HG02870 (cell line): ENCODE data around the gene KIR2DL3.
"Not testable (repeated sequence)": the region's sequence is repeated elsewhere in the genome, so short reads cannot be mapped to it uniquely, and the experiment has no call there.

Source experiments
- ATAC-seq: cut with Tn5 transposase; IDR thresholded peaks from one replicate; pipeline ENCODE4 v1.9.1; 2021; ENCODE audit warnings: mild to moderate bottlenecking, moderate library complexity; ENCODE audit not compliant: unreplicated experiment

KIR2DL3 gene

DNA sequence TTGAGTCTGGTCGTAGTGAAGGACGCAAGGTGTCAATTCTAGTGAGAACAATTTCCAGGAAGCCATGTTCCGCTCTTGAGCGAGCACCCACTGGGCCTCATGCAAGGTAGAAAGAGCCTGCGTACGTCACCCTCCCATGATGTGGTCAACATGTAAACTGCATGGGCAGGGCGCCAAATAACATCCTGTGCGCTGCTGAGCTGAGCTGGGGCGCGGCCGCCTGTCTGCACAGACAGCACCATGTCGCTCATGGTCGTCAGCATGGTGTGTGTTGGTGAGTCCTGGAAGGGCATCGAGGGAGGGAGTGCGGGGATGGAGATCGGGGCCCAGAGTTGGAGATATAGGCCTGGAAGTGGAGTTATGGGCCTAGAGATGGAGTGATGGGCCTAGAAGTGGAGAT is at the start of gene KIR2DL3:
TSS of gene KIR2DL3 (plus strand) at position 208 of the 400 bp plus-strand sequence. CDS start at position 241, 33 bp downstream.
- ATAC-seq = not testable (repeated sequence)

DNA sequence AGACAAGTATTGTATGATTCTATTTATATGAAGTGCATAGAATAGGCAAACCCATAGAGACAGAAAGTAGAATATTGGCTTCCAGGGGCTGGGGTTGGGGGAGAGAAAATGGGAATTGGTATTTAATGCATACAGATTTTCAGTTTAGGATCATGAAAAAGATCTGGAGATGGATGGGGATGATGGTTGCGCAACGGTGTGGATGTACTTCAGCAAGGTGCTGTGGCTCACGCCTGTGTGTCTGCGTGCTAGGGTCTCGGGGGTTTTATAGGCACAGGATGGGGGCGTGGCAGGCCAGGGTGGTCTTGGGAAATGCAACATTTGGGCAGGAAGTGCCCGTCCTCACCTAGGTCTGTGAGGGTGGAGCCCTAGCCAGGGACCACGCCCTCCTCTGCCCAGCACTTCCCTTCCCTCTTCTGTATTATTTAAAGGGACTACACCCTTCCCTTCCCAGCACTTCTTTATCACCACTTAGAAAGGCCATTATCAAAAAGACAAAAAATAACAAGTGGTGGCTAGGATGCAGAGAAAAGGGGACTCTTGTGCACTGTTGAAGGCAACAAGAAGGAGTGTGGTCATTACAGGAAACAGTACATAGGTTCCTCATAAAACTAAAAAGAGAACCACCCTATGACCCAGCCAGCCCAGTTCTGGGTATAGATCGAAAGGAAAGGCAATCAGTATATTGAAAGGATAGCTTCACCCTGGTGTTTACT is 46.6 kb upstream of the KIR2DL3 start:
- no peak for ATAC-seq

DNA sequence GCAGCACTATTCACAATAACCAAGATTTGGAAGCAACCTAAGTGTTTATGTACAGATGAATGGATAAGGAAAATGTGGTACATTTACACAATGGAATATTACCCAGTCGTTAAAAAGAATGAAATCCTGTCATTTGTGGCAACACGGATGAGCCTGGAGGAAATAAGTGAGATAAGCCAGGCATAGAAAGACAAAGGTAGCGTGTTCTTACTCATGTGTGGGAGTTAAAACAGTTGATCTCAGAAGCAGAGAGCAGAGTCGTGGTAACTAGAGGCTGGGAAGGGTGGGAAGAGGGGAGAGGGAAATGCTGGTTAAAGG is 46.1 kb upstream of the KIR2DL3 start:
- ATAC-seq = no peak

DNA sequence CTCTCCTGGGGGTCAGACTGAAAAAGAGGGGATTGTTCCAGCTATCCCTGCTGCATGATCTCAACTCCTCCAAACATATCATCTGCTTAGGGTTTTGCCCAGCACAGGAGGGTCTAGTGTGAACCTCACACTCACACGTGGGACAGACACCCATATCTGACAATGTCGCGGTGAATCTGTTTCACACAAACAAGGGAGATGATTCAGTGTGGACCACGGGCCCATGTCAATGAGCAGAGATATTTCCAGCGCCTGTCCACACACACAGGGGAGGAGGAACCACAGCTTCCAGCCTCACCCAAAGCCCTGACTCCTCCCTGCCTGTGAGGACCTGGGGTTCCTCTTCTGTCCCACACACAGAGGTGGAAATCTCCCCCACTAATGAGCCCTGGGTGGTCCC is 43.7 kb upstream of the KIR2DL3 start:
- no peak for ATAC-seq

DNA sequence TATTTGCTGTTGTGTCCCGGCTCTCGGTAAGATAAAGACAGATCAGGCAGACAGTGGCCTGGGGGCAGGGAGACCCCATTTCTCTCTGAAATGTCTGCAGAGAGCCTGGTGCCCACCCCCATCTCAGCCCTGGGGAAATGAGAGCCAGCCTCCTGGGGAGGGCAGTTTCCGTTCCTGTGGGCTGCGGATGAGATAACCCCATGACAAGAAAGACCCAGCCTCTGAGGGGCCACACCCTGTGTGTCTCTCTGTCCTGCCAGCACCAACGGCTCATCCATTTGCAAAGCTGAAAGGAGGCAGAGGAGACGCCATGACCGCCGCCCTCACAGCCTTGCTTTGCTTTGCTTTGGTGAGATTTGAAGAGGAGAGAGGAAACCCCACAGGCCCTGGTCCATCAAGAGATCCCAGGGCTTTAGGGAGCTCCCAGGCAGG is 42.2 kb upstream of the KIR2DL3 start:
- no peak for ATAC-seq

DNA sequence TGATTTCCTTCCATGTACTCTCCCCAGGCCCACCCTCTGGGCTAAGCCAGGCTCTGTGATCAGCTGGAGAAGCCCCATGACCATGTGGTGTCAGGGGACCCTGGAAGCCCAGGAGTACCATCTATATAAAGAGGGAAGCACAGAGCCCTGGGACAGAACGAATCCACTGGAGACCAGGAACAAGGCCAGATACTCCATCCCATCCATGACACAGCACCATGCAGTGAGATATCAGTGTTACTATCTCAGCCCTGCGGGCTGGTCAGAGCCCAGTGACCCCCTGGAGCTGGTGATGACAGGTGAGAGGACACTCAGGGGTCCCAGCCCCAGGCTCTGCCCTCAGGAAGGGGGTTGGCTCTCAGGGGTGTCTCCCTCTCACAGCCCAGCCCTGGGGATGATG is 41.5 kb upstream of the KIR2DL3 start:
- ATAC-seq = no peak

DNA sequence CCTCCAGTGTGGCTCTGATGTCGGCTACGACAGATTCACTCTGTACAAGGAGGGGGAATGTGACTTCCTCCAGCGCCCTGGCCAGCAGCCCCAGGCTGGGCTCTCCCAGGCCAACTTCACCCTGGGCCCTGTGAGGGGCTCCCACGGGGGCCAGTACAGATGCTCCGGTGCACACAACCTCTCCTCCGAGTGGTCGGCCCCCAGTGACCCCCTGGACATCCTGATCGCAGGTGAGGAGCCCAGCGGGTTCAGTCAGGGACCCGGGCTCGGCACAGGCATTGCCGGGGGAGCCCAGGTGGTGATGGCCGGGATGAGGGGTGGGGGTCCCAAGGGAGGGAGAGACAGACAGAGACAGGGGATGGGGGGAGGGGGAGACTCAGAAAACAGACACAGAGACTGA is 40.6 kb upstream of the KIR2DL3 start:
- ATAC-seq = not testable (repeated sequence)

DNA sequence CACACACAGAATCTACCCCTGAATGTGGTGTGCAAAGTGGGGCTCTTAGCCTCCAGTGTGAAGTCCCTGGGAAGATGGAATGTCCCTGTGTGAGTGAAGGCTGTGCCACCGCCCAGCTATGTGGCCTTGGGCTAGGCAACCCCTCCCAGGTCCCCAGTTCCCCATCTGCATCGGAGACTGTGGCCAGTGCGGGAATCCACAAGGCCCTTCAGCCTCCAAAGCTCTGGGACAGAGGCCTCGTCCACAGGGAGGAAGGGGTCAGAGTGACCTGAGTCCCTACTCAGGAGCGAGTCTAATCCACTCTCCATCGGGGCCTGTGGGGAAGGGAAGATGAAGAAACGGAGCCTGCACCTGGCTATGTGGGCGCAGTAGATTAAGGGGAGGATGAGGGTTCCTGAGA is 33.4 kb upstream of the KIR2DL3 start:
- ATAC-seq = no peak

DNA sequence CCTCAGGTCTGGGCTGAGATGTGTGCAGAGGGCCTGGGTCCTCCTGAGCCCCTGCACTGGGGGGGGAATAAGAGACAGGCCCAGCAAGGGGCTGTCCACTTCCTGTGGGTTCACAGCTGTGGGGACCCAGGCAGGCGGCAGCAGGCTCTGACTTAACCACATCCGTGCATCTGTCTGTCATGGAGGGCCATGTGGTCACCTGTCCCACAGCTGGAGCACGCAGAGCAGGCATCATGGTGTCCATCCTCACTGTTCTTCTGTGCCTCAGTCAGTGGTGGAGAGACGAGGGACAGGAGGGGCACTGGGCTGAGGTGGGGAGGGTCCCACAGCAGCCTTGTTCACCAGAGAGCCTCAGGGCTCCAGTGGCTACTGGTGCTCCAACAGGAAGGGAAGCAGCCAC is 30.4 kb upstream of the KIR2DL3 start:
- no peak for ATAC-seq

DNA sequence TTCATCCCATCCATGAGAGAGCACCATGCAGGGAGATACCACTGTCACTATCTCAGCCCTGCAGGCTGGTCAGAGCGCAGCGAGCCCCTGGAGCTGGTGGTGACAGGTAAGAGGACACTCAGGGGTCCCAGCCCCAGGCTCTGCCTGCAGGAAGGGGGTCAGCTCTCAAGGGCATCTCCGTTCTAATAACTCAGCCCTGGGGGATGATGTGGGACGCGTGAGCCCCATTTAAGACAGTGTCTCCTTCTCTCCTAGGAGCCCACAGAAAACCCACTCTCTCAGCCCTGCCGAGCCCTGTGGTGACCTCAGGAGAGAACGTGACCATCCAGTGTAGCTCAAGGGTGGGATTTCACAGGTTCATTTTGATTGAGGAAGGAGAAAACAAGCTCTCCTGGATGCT is 29.5 kb upstream of the KIR2DL3 start:
- no peak for ATAC-seq

DNA sequence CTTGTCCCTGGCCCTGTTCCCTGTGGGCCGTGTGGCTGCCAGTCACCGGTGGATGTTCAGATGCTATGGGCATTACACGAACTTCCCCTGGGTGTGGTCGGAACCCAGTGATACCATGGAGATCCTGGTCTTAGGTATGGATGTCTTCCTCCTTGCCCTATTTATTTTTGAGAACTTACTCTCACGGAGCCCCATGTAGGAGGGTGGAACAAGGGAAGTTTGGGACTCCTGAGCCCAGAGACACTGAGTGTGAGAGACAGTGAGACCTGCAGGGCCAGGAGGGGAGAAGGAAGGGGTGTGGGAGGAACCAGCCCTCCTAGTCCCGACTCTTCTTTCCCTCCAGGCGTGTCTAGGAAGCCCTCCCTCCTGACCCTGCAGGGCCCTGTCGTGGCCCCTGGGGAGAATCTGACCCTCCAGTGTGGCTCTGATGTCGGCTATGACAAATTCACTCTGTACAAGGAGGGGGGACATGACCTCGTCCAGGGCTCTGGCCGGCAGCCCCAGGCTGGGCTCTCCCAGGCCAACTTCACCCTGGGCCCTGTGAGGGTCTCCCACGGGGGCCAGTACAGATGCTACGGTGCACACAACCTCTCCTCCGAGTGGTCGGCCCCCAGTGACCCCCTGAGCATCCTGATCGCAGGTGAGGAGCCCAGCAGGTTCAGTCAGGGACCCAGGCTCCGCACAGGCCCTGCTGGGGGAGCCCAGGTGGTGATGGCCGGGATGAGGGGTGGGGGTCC is 28.9 kb upstream of the KIR2DL3 start:
- ATAC-seq = no peak

DNA sequence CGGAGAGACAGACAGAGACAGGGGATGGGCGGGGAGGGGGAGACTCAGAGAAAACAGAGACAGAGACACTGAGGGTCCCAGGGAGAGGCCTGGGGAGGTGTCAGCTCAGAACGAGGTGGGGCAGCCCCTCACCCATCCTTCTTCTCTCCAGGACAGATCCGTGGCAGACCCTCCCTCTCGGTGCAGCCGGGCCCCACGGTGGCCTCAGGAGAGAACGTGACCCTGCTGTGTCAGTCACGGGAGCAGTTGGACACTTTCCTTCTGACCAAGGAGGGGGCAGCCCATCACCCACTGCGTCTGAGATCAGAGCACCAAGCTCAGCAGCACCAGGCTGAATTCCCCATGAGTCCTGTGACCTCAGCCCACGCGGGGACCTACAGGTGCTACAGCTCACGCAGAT is 28.4 kb upstream of the KIR2DL3 start:
- ATAC-seq = not testable (repeated sequence)

DNA sequence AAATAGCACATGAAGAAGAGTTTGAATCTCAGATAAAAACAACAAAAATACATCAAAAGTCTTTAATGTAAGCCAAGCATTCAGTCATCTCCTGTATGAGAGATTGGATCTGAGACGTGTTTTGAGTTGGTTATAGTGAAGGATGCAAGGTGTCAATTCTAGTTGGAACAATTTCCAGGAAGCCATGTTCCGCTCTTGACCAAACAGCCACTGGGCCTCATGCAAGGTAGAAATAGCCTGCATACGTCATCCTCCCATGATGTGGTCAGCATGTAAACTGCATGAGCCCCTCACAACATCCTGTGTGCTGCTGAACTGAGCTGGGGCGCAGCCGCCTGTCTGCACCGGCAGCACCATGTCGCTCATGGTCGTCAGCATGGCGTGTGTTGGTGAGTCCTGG is 14.2 kb upstream of the KIR2DL3 start, which contains the start of gene KIR3DL3:
TSS of gene KIR3DL3 (plus strand) at position 301 of the 400 bp plus-strand sequence. CDS start at position 356, 55 bp downstream.
- ATAC-seq = no peak

DNA sequence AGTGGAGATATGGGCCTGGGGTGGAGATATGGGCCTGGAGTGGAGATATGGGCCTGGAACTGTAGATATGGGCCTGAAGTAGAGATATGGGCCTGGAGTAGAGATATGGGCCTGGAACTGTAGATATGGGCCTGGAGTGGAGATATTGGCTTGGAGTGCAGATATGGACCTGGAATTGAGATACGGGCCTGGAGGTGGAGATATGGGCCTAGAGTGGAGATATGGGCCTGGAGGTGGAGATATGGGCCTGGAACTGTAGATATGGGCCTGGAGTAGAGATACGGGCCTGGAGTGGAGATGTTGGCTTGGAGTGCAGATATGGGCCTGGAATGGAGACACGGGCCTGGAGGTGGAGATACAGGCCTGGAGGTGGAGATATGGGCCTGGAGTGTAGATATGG is 13.7 kb upstream of the KIR2DL3 start:
- ATAC-seq = no peak

DNA sequence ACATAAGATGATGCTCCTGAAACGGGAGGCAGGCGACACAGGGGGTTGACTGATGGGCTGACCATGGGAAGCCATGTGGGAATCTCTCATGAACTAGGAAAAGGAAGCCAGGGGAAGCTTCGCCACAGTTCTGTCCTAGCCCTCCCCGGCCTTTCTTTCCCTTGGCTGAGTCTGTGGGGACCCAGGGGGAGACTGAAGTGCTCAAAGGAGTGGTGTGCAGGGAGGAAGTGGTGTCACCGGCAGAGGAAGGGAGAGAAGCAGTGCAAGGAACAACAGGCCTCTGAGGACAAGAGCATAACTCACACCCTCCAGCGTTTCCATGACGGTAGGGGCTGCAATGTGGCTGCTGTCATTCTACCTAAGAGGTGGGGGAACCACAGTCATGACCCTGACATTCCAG is 13.0 kb upstream of the KIR2DL3 start:
- no peak for ATAC-seq

DNA sequence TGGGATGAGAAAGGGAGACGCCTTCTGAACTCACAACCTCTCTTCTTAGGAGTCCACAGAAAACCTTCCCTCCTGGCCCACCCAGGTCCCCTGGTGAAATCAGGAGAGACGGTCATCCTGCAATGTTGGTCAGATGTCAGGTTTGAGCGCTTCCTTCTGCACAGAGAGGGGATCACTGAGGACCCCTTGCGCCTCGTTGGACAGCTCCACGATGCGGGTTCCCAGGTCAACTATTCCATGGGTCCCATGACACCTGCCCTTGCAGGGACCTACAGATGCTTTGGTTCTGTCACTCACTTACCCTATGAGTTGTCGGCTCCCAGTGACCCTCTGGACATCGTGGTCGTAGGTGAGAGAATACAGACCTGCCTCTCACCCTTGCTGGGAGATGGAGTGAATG is 10.8 kb upstream of the KIR2DL3 start:
- no peak for ATAC-seq

DNA sequence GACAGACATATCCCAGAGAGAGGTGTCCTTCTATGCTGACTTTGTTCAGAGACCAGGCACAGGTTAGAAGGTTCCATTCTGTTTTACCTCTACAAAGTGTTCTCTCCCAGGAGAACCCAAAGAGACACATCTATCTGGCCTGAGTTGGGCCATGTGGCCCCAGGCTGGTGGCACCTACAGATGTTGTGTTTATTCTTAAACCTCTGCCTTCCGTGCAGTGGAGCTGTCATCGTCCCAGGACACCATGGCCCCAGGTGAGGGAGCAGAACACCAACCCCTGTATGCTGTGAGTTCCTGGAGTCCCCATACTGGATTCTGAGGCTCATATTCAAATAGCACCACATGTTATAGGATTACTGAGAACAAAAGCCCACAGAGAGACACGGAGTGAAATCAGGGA is 10.1 kb upstream of the KIR2DL3 start:
- ATAC-seq = no peak

DNA sequence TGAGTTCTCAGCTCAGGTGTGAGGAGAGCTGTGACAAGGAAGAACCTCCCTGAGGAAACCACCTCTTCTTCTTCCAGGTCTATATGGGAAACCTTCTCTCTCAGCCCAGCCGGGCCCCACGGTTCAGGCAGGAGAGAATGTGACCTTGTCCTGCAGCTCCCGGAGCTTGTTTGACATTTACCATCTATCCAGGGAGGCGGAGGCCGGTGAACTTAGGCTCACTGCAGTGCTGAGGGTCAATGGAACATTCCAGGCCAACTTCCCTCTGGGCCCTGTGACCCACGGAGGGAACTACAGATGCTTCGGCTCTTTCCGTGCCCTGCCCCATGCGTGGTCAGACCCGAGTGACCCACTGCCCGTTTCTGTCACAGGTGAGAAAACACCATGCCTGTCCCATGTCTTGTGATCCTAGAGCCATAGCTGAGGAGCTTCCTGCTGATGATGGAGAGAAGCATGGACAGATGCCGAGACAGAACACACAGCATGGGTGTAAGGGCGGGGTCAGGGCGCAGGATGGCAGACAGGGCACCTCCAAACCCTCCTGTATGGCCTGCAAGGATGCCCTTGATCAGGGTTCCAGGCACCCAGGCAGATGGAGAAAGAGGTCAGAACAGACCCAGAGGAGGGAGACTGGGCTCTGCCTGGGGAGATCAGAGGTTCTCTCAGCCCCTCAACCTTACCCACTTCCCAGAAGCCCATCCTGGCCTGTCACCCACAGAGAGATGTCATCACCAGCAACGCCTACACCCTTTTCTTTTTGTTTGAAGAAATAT is 8.7 kb upstream of the KIR2DL3 start:
- ATAC-seq = no peak

DNA sequence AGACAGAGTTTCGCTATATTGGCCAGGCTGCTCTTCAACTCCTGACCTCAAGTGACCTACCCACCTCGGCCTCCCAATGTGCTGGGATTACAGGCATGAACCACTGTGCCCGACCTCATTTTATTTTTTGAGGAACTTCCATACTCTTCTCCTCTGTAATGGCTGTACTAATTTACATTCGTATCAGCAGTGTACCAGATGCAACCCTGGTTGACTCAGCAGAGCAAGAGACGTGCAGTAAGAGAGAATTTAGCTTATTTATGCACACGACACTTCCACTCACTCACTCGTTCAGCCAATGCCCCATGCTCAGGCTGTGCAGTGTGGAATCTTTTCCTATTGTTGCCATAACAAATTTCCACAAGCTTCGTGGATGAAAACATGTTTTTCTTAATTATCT is 7.1 kb upstream of the KIR2DL3 start:
- ATAC-seq = no peak

DNA sequence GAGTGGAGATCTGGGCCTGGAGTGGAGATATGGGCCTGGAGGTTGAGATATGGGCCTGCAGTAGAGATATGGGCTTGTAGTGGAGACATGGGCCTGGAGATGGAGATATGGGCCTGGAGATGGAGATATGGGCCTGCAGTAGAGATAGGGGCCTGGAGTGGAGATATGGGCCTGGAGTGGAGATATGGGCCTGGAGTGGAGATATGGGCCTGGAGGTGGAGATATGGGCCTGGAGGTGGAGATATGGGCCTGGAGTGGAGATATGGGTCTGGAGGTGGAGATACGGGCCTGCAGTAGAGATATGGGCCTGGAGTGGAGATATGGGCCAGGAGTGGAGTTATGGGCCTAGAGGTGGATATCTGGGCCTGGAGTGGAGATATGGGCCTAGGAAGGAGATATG is 402 bp downstream of the KIR2DL3 start:
- no peak for ATAC-seq

DNA sequence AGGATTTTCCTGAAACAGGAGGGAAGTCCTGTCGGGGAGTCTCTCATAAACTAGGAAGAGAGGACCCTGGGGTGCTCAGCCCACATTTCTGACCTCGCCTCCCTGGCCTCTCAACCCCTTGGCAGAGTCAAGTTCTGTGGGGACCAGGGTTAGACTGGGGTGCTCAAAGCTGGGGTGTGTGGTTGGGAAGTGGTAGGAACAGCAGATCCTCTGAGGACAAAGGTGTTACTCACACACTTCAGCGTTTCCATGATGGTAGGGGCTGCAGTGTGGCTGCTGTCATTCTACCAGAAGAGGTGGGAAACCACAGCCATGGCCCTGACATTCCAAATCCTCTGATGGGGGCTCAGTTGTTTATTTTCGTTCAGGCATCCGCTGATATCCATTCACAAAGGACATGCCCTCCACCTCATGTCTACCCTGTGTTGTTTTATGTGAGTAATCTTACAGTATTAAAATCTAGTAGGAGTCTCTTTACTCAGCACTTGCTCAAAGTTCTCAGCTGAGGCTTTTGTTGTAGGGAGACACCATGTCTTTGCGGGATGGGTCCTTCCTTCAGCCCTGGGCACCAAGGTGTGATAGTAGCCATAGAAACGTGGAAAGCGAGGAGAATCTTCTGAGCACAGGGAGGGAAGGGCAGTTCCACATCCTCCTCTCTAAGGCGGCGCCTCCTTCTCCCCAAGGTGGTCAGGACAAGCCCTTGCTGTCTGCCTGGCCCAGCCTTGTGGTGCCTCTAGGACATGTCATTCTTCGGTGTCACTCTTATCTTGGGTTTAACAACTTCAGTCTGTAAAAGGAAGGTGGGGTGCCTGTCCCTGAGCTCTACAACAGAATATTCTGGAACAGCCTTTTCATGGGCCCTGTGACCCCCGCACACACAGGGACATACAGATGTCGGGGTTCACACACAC is 1.5 kb downstream of the KIR2DL3 start:
- no peak for ATAC-seq
